Activated gamma-delta T cell (primary cell): Measurements from ENCODE around the gene ETNK2.
A peak's percentile ranks its signal among the peaks of the same experiment; 100 is the strongest.

Experiments used
- DNase-seq: peaks from one replicate; lab custom pipeline; 2025; lab: John Stamatoyannopoulos, UW

The ETNK2 gene

DNA sequence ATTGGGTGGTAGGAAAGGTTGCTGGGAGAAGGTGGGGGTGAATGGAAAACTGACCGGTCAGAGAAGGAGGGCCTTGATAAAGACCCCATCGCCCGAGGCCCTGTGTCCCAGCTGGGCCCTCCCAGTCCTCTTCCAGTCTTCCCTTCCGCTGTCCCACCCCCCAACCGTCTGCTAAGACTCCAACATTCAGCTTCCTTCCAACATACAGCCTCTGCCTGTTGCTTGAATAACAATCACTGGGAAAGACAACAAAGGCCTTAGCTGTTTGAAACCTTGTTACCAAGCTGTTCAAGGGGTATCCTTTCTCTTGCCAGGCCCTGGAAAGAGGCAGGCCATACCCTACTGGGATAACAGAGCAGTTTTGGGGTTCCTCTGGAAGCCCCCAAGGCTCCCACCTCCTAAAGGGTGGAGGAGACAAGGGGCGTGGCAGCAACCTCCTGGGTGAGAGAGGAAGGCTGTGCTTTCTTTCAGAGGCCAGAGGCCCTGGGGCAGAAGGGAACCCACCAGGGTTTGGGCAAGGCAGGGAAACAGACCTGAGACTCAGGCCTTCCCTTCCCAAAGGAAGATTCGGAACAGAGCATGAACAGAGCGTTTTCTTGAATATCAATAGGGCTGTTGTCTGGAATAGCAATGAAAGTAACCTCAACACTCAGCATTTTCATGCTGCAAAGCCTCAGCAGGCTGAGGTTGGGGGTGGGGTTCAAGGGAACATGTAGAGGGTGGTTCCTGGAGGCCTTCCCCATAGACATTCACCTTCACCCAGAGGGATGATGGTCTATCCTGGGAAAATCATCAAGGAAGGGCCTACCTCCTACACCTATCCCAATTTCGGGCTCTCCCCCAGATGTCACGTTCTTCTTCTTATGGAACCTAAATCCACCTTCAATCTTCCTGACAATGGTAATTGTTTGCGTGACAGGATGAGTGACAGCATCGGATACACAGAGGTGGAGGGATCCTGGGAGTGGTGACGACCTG lies 4.1 kb downstream of the ETNK2 start:
- DNase-seq = no peak

DNA sequence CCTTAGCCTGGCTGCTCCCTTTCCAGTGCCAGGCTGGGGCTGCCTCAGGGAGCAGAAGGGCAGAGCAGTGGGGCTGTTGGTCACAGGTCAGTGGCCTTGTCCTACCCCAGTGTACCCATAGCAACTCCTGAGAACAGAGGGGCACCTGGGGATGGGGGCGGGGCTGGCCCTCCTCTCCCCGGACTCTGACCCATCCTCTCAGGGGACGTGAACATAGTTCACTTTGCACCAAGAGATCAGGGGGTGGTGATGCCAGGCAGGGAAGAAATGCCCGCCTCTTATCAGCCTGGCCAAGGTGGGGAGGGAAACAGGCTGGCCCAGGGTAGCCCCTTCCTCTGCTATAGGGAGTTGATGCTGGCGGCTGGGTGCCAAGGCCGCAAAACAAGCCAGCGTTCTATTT lies 4.9 kb downstream of the ETNK2 start:
- DNase-seq = no peak

DNA sequence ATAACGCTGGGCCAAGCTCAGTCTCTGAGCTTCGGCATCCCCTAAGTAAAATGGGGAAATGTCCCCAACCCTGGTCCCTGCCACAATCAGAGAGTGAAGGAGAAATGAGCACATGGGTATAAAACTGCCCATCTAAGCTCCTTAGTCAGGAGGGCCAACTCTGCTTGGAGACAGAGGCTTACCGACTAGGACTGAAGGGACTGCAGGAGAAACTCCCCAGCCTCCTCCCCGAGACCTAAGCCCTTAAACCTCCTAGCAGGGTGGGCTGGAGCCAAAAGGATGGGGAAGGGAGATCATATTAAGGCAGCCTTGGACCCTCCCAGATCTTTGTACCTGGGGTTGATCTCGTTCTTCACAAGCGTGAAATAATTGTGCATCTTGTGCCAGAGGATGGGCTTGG lies 5.5 kb downstream of the ETNK2 start:
- DNase-seq = no peak

DNA sequence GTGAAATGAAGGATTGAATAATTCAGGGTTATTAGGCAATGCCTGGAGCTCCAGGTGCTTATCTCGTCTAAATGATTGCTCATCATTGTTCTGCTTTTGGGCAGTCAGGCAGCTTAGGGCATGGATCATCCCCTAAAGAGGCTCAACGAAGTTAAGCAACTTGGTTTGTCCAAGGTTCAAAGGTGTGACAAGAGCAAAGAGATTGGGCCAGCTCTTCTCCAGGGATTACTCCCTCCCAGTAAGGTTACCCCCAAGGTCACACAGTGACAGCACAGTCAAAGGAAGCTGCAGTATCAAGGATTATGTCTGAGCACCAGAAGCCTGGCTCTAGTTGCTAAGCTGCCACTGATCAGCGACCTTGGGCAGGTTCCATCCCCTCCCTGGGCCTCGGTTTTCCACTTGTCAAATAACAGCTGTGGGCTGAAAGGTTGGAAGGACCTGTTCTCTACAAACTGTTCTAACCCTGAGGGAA lies 6.8 kb downstream of the ETNK2 start:
- DNase-seq = no peak

DNA sequence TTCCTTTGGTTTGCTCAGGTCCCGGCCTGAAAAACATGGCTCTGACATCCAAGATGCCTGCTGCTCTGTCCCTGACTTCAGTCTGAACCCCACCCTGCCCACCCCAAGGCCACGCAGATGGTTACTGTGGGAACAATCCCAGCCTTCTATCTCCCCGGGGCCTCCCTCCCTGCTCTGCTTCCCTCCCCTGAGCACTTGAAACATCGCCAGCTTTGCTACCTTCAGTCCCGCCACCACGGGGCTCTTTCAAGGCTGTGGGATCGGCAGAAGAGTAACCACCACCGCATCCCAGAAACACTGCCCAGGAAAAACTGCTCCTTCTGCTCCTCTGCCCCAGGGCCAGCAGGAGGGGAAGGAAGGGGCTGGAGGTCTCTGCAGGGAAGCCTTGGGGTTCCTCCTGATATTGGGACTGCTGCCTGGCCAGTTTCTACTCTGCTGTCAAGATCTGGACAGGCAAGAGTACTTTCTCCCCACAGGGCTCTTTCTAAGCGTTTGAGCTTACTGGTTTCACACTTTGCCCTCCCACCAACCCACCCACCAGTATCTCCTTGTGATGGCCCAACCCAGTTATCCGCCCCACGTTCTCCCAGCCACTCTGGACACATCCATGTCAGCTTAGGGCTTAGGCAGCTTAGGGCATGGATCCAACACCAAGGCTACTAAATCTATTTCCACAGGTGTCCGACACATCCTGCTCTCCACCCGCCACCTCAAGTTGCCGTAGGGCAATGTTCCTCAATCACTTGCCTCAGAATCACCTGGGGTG lies 8.4 kb downstream of the ETNK2 start:
- no peak for DNase-seq

DNA sequence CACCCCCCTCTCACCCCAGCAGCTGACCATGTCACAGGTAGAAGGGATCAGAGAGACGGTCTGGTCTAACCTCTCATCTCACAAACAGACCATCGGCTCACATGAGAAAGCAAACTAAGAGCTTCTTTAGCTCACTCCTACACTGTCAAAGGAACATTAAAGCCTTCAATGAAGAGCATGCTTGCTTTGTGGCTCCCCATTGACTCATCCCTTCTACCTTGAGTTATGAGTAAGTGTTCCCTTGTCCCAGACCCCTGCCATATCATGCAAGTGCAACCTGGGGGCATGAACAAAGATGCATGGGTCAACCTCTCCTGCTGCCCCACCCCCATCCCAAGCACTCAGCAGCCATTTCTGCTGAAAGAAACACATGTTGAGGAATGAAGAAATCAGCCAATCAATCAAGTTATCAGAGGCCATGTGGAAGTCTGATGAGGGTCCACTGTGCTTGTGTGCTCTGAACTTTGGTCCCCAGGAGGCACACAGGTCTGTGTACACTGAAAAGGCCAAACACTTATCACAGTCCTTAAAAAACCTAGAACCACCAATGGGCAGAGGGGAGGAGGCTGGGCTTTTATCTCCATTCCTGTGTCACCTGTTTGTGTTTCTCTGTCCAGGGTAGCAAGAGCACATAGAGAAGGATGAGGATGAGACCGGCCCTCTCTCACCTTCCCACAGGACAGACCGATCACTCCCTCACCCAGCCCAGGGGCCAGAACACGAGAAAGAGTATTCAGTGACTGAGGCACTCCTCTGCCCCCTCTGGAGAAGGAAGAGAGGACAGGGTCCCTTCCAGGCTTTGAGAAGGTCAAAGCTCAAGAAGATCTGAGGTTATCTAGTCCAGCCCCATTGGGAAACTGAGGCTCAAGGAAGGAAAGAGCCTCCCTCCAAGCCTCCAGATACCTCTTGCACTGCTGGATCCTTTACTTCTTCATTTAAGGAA lies 9.5 kb downstream of the ETNK2 start:
- DNase-seq = no peak

DNA sequence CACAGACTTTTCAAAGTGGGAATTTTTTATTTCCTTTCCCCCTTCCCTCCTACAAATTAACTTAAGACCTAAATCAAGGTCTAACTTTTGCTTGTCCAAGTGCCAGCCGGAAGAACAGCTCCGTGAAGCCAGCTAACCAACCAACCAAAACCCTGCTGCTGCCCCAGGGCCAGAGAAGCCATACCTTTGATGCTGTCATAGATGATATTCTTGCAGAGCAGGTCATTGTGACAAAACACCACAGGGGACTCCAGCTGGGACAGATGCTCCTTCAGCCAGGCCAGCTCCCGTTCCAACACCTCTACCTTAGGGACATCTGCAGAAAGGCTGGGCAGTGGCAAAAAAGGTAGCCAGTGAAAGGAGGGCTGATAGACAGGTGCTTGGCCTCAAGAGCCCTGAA lies 10.7 kb downstream of the ETNK2 start:
- no peak for DNase-seq

DNA sequence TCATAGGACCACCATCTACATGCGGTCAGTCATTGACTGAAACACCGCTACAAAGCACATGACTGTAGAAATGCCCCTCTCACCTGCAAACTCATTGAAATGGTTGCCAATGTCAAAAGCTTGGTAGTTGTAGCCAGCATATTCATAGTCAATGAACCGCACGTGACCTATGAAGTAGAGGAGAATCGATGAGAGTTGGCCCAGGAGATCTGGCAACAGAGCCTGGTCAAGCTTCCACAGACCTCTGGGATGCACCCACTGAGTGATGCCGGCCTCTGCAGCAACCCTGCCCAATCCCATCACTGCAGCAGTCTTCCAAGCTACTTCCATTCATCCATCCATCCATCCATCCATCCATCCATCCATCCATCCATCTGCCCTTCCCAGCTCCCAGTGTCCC lies 11.9 kb downstream of the ETNK2 start:
- no peak for DNase-seq

DNA sequence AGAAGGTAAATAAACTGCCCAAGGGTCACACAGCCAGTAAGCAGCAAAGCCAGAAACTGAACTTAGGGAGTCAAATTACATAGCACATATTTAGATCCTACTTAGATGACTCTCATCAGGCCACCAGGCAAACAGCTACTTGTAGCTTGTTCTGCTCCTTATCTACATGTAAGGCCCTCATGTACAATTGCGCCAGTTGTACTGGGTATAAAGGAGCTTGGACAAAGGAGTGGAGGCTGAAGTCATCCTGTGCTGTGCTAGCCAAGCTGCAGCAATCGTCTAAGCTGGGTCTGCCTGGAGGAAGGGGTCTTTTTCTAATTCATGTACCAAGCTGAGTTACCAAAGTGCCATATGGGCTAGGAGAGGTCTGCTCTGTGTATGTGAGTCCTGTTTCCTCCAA lies 12.8 kb downstream of the ETNK2 start:
- no peak for DNase-seq

DNA sequence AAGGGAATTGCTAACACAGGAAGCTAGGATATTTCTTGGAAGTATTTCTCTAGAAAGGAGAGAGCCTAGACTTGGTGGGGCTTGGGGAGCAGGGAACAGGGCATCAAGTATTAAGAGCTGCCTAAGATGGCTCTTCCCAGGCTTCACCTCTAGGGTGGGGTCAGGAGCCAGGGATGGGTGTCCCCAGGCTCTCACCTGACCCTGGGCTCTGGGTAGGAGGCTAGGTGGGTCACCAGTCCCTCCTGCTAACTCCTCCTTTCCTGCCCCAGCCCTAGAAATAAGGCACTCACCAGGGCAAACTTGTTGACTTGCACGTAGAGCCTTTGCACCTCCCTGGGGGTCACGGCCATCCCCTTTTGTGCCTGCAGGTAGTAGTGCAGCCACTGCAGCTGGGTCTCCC lies 15.0 kb downstream of the ETNK2 start:
- no peak for DNase-seq

DNA sequence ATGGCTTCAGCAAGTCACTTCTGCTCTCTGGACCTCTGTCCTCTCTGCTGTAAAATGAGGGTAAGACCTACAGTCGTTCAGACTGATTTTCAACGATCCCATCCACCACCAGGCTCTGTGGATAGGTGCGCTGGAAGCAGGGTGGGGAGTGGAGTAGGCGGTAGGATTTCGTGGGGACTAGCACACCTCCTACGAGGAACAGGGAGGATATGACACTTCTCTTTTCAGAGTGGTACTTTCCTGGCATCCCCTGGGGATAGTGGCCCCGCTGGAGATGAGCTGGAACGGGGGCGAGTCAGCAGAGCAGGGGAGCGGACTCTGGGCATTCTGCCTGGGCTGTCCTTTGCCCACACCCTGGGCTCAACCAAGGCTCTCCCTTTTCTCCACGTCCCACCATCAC lies 17.7 kb downstream of the ETNK2 start:
- DNase-seq = no peak

DNA sequence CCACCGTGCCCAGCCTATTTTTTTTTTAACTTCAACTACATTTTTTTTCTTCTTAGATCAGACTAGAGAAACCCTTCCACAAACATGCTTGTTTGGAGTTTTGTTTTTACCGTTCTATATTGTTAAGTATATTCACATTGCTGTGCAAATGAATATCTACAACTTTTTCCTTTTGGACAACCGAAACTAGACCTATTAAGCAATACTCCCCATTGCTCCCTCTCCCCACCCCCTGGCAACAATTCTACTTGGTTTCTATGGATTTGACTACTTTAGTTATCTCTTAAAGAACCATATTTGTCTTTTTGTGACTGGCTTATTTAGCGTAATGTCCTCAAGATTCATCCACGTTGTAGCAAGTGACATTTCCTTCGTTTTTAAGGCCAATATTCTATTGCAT lies 19.1 kb downstream of the ETNK2 start:
- DNase-seq = no peak

DNA sequence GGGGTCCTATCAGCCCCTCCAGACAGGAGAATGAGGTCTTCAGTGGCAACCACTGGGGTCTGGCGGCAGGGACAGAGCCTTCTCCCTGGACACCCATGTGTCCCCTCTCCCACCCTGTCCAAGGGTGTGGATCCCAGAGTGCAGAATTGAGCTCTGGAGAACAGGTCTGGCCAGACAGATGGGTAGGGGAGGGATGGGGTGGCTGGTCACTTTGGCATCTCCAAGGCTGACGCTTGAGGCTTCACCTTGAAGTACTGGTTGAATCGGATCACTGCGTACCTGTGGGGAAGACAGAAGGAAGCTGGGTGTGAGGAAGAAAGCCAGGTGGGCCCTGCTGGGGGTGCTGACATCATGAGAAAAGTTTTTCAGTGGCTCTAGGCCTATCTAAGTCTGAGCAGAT lies 19.9 kb downstream of the ETNK2 start:
- no peak for DNase-seq

DNA sequence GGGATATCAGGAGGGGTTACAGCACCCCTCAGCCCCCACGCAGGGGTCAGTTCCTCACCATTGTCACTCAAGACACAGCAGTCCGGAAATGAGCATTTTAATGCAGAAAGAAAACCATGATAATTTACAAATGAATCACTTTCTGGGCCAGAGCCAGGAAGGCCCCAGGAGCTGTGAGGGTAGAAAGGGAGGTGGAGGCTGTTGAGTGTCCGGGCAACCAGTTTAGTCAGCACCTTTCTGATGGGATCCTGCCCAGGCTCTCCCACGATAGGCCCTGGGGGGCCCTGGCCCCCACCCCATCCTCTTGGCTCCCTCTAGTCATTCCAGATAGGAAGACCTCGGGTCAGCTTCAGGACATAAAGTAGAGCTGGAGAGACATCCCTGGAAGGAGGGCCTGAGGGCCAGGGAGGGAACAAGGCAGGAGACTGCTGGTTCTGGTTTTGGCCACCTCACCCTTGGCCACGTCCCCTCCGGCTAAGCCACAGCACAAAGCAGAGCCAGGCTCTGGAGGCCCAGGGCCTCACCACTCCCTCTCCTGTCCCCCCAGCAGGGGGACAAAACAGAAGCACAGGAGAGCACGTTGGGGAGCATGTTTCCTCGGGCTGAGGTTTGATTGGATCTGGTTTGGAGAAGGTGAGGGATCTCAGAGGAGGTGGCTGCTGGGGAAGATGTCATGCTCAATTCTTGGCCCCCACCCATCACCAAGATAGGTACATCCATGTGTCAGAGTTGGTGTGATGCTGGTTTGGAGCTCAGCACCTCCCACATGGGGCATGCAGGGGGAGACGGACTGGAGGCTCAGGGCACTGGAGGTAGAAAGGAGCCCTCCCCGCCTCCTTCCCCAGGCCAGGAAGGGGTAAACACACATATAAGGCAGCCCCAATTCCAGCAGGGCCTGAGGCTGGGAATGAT lies 20.6 kb downstream of the ETNK2 start:
- DNase-seq = no peak

DNA sequence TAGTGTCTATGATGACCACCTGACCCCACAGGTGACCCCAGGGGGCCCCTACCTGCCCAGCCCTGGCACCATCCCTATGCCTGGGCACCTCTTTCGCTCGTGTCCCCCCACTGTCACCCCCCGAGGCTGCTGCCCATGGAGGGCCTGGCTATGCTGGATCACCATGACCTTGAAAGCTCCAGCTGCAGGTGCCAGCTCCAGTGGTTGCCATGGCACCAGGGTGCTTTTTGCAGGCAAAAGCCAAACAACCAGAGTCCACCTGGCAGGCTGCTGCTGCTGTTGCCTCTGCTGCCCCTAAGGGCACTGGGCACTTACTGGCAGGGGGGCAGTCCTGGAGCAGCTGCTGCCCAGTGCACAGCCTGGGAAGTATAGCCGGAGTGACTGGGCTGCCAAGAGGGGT lies 21.7 kb downstream of the ETNK2 start:
- DNase-seq = no peak

DNA sequence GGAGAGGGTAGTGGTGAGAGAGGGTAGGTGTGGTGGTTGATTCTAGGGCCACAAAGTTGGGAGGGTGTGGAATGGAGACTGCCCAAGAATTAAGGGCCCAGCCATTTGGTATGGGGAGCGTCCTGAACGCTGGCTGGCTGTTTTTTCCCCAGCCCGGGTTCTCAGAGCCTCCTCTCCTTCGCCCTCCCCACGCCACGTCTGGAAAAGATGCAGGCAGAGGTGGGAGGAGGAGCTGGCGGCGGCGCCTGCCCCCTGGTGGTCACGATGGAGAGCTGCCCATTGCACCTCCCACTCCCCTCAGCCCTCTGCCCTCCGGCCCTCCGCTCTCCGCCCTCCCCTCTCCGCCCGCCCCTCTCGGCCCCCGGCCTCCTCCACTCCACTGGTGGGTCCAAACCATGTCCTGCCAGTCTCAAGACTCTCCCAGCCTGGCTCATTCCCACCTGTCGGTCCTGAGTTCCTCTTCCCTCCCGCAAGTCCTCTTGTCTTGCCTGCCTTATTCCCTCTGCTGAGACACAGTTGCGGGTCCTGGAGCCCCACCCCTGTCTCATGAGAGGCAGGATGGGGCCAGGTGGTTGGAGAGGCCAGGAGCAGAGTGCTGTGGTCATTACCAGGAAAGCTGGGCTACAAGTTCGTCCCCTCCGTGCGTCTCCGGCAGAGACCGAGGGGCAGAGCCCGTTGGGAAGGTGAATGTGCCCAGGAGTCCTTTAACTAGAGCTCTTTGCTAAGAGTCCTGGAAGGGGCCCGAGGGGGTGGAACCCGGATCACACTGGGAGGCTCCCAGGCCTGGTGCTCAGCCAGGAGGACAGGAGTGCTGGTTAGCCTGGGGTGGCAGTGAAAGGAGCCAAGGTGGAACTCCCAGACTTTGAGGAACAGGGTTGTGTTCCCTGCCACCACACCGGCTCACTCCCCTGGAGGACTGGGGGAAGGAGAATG lies 22.6 kb downstream of the ETNK2 start:
- DNase-seq = peak; percentile 39

DNA sequence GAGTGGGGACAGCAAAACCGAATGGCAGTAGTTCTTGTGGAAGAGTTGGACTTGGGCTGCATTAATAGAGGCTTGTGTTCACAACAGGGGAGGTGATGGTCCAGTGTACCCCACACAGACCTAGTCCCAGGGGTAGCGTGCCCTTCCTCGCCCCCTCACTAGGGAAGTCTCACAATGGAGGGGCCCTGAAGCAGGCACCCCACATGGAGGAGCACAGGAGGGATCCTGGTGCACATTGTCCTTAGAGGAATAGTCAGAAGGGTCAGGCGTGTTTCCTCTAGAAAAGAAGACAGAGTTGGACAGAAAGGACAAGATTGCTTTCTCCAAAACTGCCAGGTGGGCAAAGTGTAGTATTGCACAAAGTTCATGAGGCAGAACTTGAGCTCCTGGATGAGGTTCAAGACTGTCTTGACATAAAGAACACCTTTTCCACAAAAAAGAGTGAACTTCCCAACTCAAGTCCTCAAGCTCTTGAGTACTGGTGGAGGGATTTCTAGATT lies 23.3 kb downstream of the ETNK2 start:
- DNase-seq = no peak

DNA sequence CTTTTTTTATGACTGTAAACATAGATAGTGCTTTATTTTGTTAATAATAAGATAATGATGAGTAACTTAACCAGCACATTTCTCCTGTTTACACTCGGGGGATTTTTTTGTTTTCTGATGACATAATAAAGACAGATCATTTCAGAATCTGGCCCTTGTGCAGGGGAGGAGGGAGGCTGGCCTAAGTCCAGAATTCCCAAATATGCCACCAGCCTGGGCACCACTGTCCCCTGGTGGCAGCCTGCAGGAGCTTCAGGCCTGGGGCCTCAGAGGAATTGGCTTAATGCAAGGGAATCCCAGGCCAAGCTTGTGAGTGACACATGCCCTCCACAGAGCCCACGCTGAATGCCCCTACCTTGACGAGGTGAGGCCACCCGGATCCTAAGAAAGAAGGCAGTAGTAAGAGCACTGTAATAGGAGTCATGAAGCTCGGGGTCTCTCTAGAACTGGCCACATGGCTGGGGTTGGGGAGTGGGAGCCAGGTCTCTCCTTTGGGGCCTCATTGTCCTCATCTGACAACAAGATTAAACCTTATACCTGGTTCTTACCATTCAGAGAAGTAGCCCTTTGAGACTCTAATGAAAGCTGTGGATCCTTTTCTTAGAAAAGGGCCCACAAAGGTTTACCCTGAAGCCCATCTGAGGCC lies 24.1 kb downstream of the ETNK2 start:
- DNase-seq = no peak

DNA sequence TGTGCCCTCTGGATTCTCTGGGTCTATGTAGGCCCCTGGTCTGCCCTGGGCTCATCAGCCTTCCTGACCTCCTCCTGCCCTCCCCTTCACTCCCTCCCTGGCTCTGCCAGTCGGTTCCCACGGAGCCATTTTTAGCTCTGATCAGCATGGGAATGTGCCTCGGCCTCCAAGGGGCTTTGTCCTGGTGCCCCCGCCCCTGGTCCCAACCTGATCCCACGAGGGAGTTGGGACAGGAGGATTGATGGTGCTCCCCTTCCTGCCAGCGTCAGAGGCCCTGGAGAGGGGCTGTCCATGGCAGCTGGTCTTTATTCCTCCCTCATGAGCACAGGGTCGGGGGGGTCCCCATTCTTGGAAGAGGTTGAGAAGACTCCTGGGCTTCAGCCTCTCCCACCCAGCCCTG lies 24.9 kb downstream of the ETNK2 start:
- DNase-seq = no peak
